ENCODE measurements around the gene ZNF398. TPM values are rescaled to one million over a fixed set of nuclear protein-coding genes. Genes with fewer than 3 reads are reported as not detected.

The ZNF398 gene
- total and polyA plus RNA-seq, 10 of the 15 experiments (the other 5 are each of a cell fraction or from before 2014, with no cell fraction given): 2.3 to 15.3 (median 10.0) TPM

DNA sequence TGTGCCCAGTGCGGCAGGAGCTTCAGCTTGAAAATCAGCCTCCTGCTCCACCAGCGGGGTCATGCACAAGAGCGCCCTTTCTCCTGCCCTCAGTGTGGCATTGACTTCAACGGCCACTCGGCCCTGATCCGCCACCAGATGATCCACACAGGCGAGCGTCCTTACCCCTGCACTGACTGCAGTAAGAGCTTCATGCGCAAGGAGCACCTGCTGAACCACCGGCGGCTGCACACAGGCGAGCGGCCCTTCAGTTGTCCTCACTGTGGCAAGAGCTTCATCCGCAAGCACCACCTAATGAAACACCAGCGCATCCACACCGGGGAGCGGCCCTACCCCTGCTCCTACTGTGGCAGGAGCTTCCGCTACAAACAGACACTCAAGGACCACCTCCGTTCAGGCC is 32.0 kb downstream of the ZNF398 start:
- intact Hi-C loops (cut with micrococcal nuclease; ENCODE audit: unreplicated experiment) (no loop called here), in situ Hi-C loops (cut with MboI) (no loop called here)
- CTCF ChIA-PET: interaction anchor here (1.2 kb wide), 1 partner anchor 11 kb away, joined by 4 read pairs; no protein-coding TSS in a partner anchor
- Histone ChIP-seq H3K4me2 (ENCODE audit: control insufficient read depth, insufficient read depth) (no peak overlapping the region), H3K4me1 (ENCODE audit: control insufficient read depth, insufficient read depth, low read length) (no peaks in the 10 kb centered on the region), H3K9ac (ENCODE audit: control insufficient read depth, insufficient read depth, low read length) (no peak overlapping the region), H3K27me3 (replicated peaks in 1 of 2; ENCODE audit: control insufficient read depth in 2 of 2, insufficient read depth in 2 of 2, low read length in 1 of 2) (no peaks in the 10 kb centered on the region), H3K27ac (ENCODE audit: control insufficient read depth, insufficient read depth) (no peak overlapping the region), H4K20me1 (ENCODE audit: control insufficient read depth, insufficient read depth) (no peaks in the 10 kb centered on the region), H3K4me3 (no peak overlapping the region), H3K36me3 (ENCODE audit: control insufficient read depth in 2 of 2, insufficient read depth in 2 of 2, low read length in 1 of 2) (peaks cover 18% of the 10 kb centered on the region in 2 experiments; a peak in 3 of 4 replicates), H2AFZ (ENCODE audit: control insufficient read depth, low read depth, low read length) (no peak overlapping the region), H3K9me3 (replicated peaks; ENCODE audit: control insufficient read depth, insufficient read depth, low read length) (no peaks in the 10 kb centered on the region), H3K79me2 (ENCODE audit: control insufficient read depth, insufficient read depth, low read length) (no peaks in the 10 kb centered on the region)
- FAIRE-seq (no peak), DNase-seq (ENCODE audit: low read depth, low spot score) (no peak), ATAC-seq (no peak)
- POLR2A ChIA-PET: no interaction called here
- 96% methylated on average over 19 of the region's 19 CpGs for WGBS (ENCODE audit: insufficient coverage, insufficient replicate concordance, low lambda C conversion rate, missing lambda C conversion rate)
- RAD21 ChIA-PET (ENCODE audit: unreplicated experiment): no interaction called here
- SMC1A ChIA-PET (ENCODE audit: uncharacterized antibody, unreplicated experiment): no interaction called here
- no TSS peak for BruUV-seq (replicated peaks)
- TF ChIP-seq, protein P1, sequence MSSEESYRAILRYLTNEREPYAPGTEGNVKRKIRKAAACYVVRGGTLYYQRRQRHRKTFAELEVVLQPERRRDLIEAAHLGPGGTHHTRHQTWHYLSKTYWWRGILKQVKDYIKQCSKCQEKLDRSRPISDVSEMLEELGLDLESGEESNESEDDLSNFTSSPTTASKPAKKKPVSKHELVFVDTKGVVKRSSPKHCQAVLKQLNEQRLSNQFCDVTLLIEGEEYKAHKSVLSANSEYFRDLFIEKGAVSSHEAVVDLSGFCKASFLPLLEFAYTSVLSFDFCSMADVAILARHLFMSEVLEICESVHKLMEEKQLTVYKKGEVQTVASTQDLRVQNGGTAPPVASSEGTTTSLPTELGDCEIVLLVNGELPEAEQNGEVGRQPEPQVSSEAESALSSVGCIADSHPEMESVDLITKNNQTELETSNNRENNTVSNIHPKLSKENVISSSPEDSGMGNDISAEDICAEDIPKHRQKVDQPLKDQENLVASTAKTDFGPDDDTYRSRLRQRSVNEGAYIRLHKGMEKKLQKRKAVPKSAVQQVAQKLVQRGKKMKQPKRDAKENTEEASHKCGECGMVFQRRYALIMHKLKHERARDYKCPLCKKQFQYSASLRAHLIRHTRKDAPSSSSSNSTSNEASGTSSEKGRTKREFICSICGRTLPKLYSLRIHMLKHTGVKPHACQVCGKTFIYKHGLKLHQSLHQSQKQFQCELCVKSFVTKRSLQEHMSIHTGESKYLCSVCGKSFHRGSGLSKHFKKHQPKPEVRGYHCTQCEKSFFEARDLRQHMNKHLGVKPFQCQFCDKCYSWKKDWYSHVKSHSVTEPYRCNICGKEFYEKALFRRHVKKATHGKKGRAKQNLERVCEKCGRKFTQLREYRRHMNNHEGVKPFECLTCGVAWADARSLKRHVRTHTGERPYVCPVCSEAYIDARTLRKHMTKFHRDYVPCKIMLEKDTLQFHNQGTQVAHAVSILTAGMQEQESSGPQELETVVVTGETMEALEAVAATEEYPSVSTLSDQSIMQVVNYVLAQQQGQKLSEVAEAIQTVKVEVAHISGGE (CRISPR knock-in tag; IDR thresholded peaks at IDR 0.05): no peak
- TF ChIP-seq, protein P2, sequence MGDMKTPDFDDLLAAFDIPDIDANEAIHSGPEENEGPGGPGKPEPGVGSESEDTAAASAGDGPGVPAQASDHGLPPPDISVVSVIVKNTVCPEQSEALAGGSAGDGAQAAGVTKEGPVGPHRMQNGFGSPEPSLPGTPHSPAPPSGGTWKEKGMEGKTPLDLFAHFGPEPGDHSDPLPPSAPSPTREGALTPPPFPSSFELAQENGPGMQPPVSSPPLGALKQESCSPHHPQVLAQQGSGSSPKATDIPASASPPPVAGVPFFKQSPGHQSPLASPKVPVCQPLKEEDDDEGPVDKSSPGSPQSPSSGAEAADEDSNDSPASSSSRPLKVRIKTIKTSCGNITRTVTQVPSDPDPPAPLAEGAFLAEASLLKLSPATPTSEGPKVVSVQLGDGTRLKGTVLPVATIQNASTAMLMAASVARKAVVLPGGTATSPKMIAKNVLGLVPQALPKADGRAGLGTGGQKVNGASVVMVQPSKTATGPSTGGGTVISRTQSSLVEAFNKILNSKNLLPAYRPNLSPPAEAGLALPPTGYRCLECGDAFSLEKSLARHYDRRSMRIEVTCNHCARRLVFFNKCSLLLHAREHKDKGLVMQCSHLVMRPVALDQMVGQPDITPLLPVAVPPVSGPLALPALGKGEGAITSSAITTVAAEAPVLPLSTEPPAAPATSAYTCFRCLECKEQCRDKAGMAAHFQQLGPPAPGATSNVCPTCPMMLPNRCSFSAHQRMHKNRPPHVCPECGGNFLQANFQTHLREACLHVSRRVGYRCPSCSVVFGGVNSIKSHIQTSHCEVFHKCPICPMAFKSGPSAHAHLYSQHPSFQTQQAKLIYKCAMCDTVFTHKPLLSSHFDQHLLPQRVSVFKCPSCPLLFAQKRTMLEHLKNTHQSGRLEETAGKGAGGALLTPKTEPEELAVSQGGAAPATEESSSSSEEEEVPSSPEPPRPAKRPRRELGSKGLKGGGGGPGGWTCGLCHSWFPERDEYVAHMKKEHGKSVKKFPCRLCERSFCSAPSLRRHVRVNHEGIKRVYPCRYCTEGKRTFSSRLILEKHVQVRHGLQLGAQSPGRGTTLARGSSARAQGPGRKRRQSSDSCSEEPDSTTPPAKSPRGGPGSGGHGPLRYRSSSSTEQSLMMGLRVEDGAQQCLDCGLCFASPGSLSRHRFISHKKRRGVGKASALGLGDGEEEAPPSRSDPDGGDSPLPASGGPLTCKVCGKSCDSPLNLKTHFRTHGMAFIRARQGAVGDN (IDR thresholded peaks at IDR 0.05): no peak
- TF ChIP-seq, protein P3, sequence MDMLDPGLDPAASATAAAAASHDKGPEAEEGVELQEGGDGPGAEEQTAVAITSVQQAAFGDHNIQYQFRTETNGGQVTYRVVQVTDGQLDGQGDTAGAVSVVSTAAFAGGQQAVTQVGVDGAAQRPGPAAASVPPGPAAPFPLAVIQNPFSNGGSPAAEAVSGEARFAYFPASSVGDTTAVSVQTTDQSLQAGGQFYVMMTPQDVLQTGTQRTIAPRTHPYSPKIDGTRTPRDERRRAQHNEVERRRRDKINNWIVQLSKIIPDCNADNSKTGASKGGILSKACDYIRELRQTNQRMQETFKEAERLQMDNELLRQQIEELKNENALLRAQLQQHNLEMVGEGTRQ (IDR thresholded peaks at IDR 0.05; ENCODE audit: borderline replicate concordance, low read depth, low read length): no peak
- TF ChIP-seq ZNF622 (IDR thresholded peaks at IDR 0.05) (no peak), NFYB (IDR thresholded peaks at IDR 0.05; ENCODE audit: insufficient read depth, low read depth, low read length) (no peak), ASH2L (IDR thresholded peaks at IDR 0.05; ENCODE audit: borderline replicate concordance, low read depth) (no peak), NFXL1 (IDR thresholded peaks at IDR 0.05; ENCODE audit: borderline replicate concordance) (no peak)
